H1 (cell line): Measurements from ENCODE around the gene GRM5. TPM values are rescaled to one million over a fixed set of nuclear protein-coding genes. Genes with fewer than 3 reads are reported as not detected.

Experiments used
- CTCF ChIA-PET: fragments of 300-600 bp; sonication (Branson Sonifier 250); formaldehyde crosslinking; loops from one replicate; lab custom pipeline; 2021; ENCODE audit not compliant: partially characterized antibody; lab: Charles Lee
- POLR2A ChIA-PET: fragments of 300-600 bp; sonication (Branson Sonifier 250); formaldehyde crosslinking; loops from one replicate; lab custom pipeline; 2021; ENCODE audit warnings: inconsistent platforms; ENCODE audit not compliant: partially characterized antibody; lab: Charles Lee
- DNase-seq, 2 experiments: peaks; one replicate each; pipeline versions ENCODE4 v3.0.0 to v3.0.0-alpha.2; 2010 to 2022; ENCODE audit warnings: low spot score in 2 of 2, low read depth in 1 of 2, mixed read lengths in 1 of 2
- FAIRE-seq: peaks from 2 replicates; lab custom pipeline; 2011; peaks lifted over from hg19 to GRCh38; lab: Jason Lieb, UNC
- H2AFZ ChIP-seq: 2 replicates; pipeline ENCODE4 v1.8.1; 2012; ENCODE audit warnings: low read length, inconsistent platforms
- H2AK5ac ChIP-seq: 2 replicates; pipeline ENCODE4 v1.6.1; 2013; ENCODE audit warnings: low read depth, low read length
- H2BK120ac ChIP-seq: replicated peaks from 2 replicates; pipeline ENCODE3; 2013; ENCODE audit warnings: low read depth, low read length, inconsistent platforms
- H2BK12ac ChIP-seq: 2 replicates; pipeline ENCODE4 v1.6.1; 2013; ENCODE audit warnings: low read depth, low read length
- H2BK15ac ChIP-seq: 2 replicates; pipeline ENCODE4 v1.6.1; 2013; ENCODE audit warnings: low read length
- H2BK20ac ChIP-seq: 2 replicates; pipeline ENCODE4 v1.6.1; 2013; ENCODE audit warnings: low read length
- H2BK5ac ChIP-seq: 2 replicates; pipeline ENCODE4 v1.6.1; 2013; ENCODE audit warnings: low read depth, low read length
- H3K14ac ChIP-seq: 2 replicates; pipeline ENCODE4 v1.6.1; 2013; ENCODE audit warnings: inconsistent platforms; ENCODE audit not compliant: insufficient read length
- H3K18ac ChIP-seq: 2 replicates; pipeline ENCODE4 v1.6.1; 2013; ENCODE audit warnings: low read length; ENCODE audit errors: extremely low read depth
- H3K23ac ChIP-seq: 2 replicates; pipeline ENCODE4 v1.6.1; 2013; ENCODE audit warnings: inconsistent platforms; ENCODE audit not compliant: insufficient read length
- H3K23me2 ChIP-seq: 2 replicates; pipeline ENCODE4 v1.6.1; 2013; ENCODE audit warnings: low read depth, low read length
- H3K27ac ChIP-seq: 2 replicates; pipeline ENCODE4 v1.6.1; 2011; ENCODE audit warnings: low read depth, low read length, inconsistent platforms
- H3K27me3 ChIP-seq, 4 experiments: replicated peaks in 1 of 4; 1 replicate in 1 of 4; 2 replicates in 3 of 4; pipeline versions ENCODE4 v1.6.1 to v1.8.1; 2011 to 2013; ENCODE audit warnings: low read length in 3 of 4, mild to moderate bottlenecking in 3 of 4, inconsistent platforms in 2 of 4, mixed read lengths in 2 of 4, moderate library complexity in 1 of 4; ENCODE audit not compliant: control insufficient read depth in 3 of 4, insufficient read depth in 3 of 4; ENCODE audit errors: extremely low read depth in 1 of 4
- H3K36me3 ChIP-seq, 4 experiments: 2 replicates each; pipeline versions ENCODE4 v1.6.1 to v1.8.1; 2011 to 2013; ENCODE audit warnings: mild to moderate bottlenecking in 4 of 4, low read length in 3 of 4, moderate library complexity in 2 of 4, control low read depth in 1 of 4, inconsistent platforms in 1 of 4; ENCODE audit not compliant: insufficient read depth in 4 of 4, control insufficient read depth in 2 of 4
- H3K4ac ChIP-seq: replicated peaks from 2 replicates; pipeline ENCODE3; 2013; ENCODE audit warnings: low read length, low read depth, mixed read lengths, inconsistent platforms; ENCODE audit not compliant: insufficient read length
- H3K4me1 ChIP-seq, 4 experiments: replicated peaks in 1 of 4; 1 replicate in 1 of 4; 2 replicates in 3 of 4; pipeline versions ENCODE4 v1.6.1 to v1.8.1; 2011 to 2013; ENCODE audit warnings: low read length in 3 of 4, inconsistent platforms in 2 of 4, mixed read lengths in 1 of 4; ENCODE audit not compliant: insufficient read depth in 4 of 4, control insufficient read depth in 3 of 4
- H3K4me2 ChIP-seq, 2 experiments: 2 replicates each; pipeline versions ENCODE4 v1.6.1 to v1.8.1; 2011 to 2013; ENCODE audit warnings: low read depth in 2 of 2, low read length in 2 of 2, control low read depth in 1 of 2, inconsistent platforms in 1 of 2, mild to moderate bottlenecking in 1 of 2; ENCODE audit not compliant: insufficient read depth in 1 of 2
- H3K4me3 ChIP-seq, 4 experiments: fragments of 200-600, 300-600 bp in 1 of 4; sonication (generic), shearing (Covaris generic), sonication (Bioruptor Twin) in 1 of 4; 2 replicates each; pipeline versions ENCODE4 v1.5.1 to v1.8.1; 2011 to 2016; ENCODE audit warnings: low read length in 4 of 4, low read depth in 3 of 4, control low read depth in 2 of 4, inconsistent platforms in 2 of 4, mild to moderate bottlenecking in 2 of 4, mixed read lengths in 1 of 4, moderate library complexity in 1 of 4; ENCODE audit not compliant: insufficient read depth in 2 of 4; ENCODE audit errors: extremely low read depth in 1 of 4
- H3K56ac ChIP-seq: replicated peaks from 2 replicates; pipeline ENCODE3; 2013; ENCODE audit warnings: low read depth, mild to moderate bottlenecking, mixed read lengths, low read length, inconsistent platforms; ENCODE audit not compliant: insufficient read length
- H3K79me1 ChIP-seq: 2 replicates; pipeline ENCODE4 v1.6.1; 2013; ENCODE audit warnings: low read depth, low read length, control low read depth
- H3K79me2 ChIP-seq, 2 experiments: 2 replicates each; pipeline versions ENCODE4 v1.6.1 to v1.8.1; 2012 to 2013; ENCODE audit warnings: low read length in 2 of 2, mild to moderate bottlenecking in 2 of 2, inconsistent platforms in 1 of 2; ENCODE audit not compliant: insufficient read depth in 2 of 2, control insufficient read depth in 1 of 2
- H3K9ac ChIP-seq, 4 experiments: replicated peaks in 1 of 4; 1 replicate in 1 of 4; 2 replicates in 3 of 4; pipeline versions ENCODE4 v1.6.1 to v1.8.1; 2011 to 2013; ENCODE audit warnings: low read depth in 3 of 4, low read length in 3 of 4, control low read depth in 2 of 4, mild to moderate bottlenecking in 2 of 4, moderate library complexity in 2 of 4, inconsistent platforms in 1 of 4; ENCODE audit errors: extremely low read depth in 1 of 4
- H3K9me3 ChIP-seq, 2 experiments: 2 replicates each; pipeline versions ENCODE4 v1.6.1 to v1.8.1; 2012 to 2013; ENCODE audit warnings: mild to moderate bottlenecking in 2 of 2, moderate library complexity in 2 of 2, control low read depth in 1 of 2, inconsistent platforms in 1 of 2, low read depth in 1 of 2, low read length in 1 of 2, mixed read lengths in 1 of 2; ENCODE audit not compliant: insufficient read depth in 2 of 2
- H4K20me1 ChIP-seq, 2 experiments: replicated peaks in 1 of 2; 2 replicates each; pipeline versions ENCODE3 to v1.8.1; 2011 to 2013; ENCODE audit warnings: inconsistent platforms in 2 of 2, low read length in 2 of 2, mild to moderate bottlenecking in 1 of 2; ENCODE audit not compliant: insufficient read depth in 2 of 2, control insufficient read depth in 1 of 2
- H4K5ac ChIP-seq: 2 replicates; pipeline ENCODE4 v1.6.1; 2013; ENCODE audit warnings: low read length, low read depth, mixed read lengths, inconsistent platforms; ENCODE audit not compliant: insufficient read length
- H4K8ac ChIP-seq: 2 replicates; pipeline ENCODE4 v1.8.0; 2013; ENCODE audit warnings: mild to moderate bottlenecking, moderate library complexity, low read length, inconsistent platforms; ENCODE audit not compliant: insufficient read depth; ENCODE audit errors: extremely low read depth
- H4K91ac ChIP-seq: replicated peaks from 2 replicates; pipeline ENCODE3; 2013; ENCODE audit warnings: low read length, mixed read lengths, inconsistent platforms; ENCODE audit not compliant: insufficient read length
- KDM1A ChIP-seq: fragments of 200-600, 300-600 bp; sonication (generic); IDR thresholded peaks from 2 replicates; pipeline ENCODE4 v1.7.1; 2016; ENCODE audit warnings: mild to moderate bottlenecking, low read length, borderline replicate concordance
- KDM4A ChIP-seq: IDR thresholded peaks from one replicate; pipeline ENCODE4 v1.7.1; 2012; ENCODE audit warnings: low read depth, mild to moderate bottlenecking, moderate library complexity, low read length, inconsistent platforms; ENCODE audit not compliant: severe bottlenecking
- POLR2AphosphoS5 ChIP-seq: IDR thresholded peaks from 2 replicates; pipeline ENCODE4 v1.6.1; 2011; ENCODE audit warnings: low read depth, low read length
- POU5F1 ChIP-seq: IDR thresholded peaks from 2 replicates; pipeline ENCODE4 v1.6.1; 2011; ENCODE audit warnings: low read depth, mild to moderate bottlenecking, low read length, moderate library complexity
- RNF2 ChIP-seq: fragments of 200-900, 300-1000 bp; sonication (generic); IDR thresholded peaks from 2 replicates; pipeline ENCODE4 v1.7.1; 2016; ENCODE audit warnings: borderline replicate concordance, low read depth, mild to moderate bottlenecking, antibody characterized with exemption, low read length; ENCODE audit not compliant: poor library complexity, severe bottlenecking; ENCODE audit errors: missing control alignments
- WGBS, 2 experiments: shearing (Covaris generic) in 1 of 2; methylation state at CpG; one replicate each; pipeline versions ENCODE4 v1.1.6 to v1.1.7; 2013 to 2015; ENCODE audit warnings: low lambda C conversion rate in 2 of 2, mixed read lengths in 2 of 2, inconsistent platforms in 1 of 2, low coverage in 1 of 2, missing lambda C conversion rate in 1 of 2; ENCODE audit not compliant: insufficient replicate concordance in 2 of 2, insufficient coverage in 1 of 2, insufficient read length in 1 of 2; ENCODE audit errors: extremely low coverage in 1 of 2, missing lambda C conversion rate in 1 of 2; 5-methylcytosine and 5-hydroxymethylcytosine counted together
- polyA plus RNA-seq, 7 experiments: library from polyadenylated mRNA; depleted of rRNA in 3 of 7; stranded (reverse) in 5 of 7; unstranded in 2 of 7; fragments of >200 nt in 5 of 7; fragments of 200-250 nt in 2 of 7; gene quantifications; 1 replicate in 5 of 7; 2 replicates in 1 of 7; 4 replicates in 1 of 7; pipeline versions ENCODE4 v1.2.1 to v1.2.3, GENCODE V29; 2011 to 2013; ENCODE audit warnings: missing spikeins in 2 of 7, mixed read lengths in 2 of 7
- total RNA-seq: library from RNA; stranded (reverse); fragmentation: NEBNext Ultra II Directional; extraction: Animal tissue kit (Norgen Biotek cat#: 25700); gene quantifications from 2 replicates; pipeline ENCODE4 v1.2.1, GENCODE V29; 2021

Gene GRM5
- total and polyA plus RNA-seq, 2 of the 8 experiments (the other 6 are each of a cell fraction or from before 2014, with no cell fraction given) = 0.15 to 0.43 TPM

DNA sequence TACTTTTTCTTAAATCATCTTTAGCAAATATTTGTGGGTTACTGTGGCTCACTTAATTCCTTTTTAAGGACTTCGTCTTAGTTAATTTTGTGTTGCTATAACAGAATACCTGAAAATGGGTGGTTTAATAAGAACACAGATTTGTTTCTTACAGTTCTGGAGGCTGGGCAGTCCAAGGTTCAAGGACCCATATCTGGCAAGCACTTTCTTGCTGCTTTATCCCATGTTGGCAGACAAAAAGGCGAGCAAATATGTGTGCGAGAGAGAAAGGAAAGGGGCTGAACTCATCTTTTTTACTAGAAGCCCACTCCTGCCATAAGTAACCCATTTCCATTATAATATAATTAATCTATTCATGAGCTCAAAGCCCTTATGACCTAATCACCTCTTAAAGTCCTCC, 246.2 kb downstream of the GRM5 start:
- TF ChIP-seq POU5F1 (no peak), RNF2 (no peak), POLR2AphosphoS5 (no peak), KDM4A (no peak), KDM1A (no peak)
- H3K27ac ChIP-seq = no peak overlapping the region
- no peak overlapping the region for H2BK5ac ChIP-seq
- no peak overlapping the region for H3K4ac ChIP-seq
- H3K14ac ChIP-seq = no peak overlapping the region
- DNase-seq (no peak), FAIRE-seq (no peak)
- no peaks in the 10 kb centered on the region for H3K23me2 ChIP-seq
- H2AK5ac ChIP-seq = no peak overlapping the region
- no peak overlapping the region for H3K4me3 ChIP-seq
- H3K9me3 ChIP-seq = no peaks in the 10 kb centered on the region
- H4K91ac ChIP-seq = no peak overlapping the region
- no peak overlapping the region for H2BK20ac ChIP-seq
- ChIA-PET POLR2A (interaction anchor here (0.9 kb wide), 1 partner anchor 31 kb away, joined by 5 read pairs; no protein-coding TSS in a partner anchor), CTCF (interaction anchor here (1.2 kb wide), 1 partner anchor 1364 kb away, joined by 3 read pairs; no protein-coding TSS in a partner anchor)
- H2BK120ac ChIP-seq = no peak overlapping the region
- H2AFZ ChIP-seq = no peak overlapping the region
- H3K56ac ChIP-seq = no peak overlapping the region
- 0 out of 7 replicates have a peak, but pooled peaks cover 0 to 3% (median 0%) of the 10 kb centered on the region in 4 experiments for H3K4me1 ChIP-seq
- no peaks in the 10 kb centered on the region for H4K20me1 ChIP-seq
- H2BK15ac ChIP-seq = no peak overlapping the region
- no peak overlapping the region for H4K5ac ChIP-seq
- no peaks in the 10 kb centered on the region for H3K79me2 ChIP-seq
- H3K18ac ChIP-seq = no peak overlapping the region
- H2BK12ac ChIP-seq = no peak overlapping the region
- no peaks in the 10 kb centered on the region for H3K27me3 ChIP-seq
- no peak overlapping the region for H3K23ac ChIP-seq
- WGBS, 2 experiments = 94% methylated on average over 3 of the region's 3 CpGs; no CpG with 5 or more reads in 1 of the 2 experiments
- no peaks in the 10 kb centered on the region for H3K36me3 ChIP-seq
- H3K9ac ChIP-seq = no peak overlapping the region
- no peak overlapping the region for H3K4me2 ChIP-seq
- no peaks in the 10 kb centered on the region for H3K79me1 ChIP-seq
- no peak overlapping the region for H4K8ac ChIP-seq
